ENCODE data around the gene SRSF5.
"Not testable (repeated sequence)": the region's sequence is repeated elsewhere in the genome, so short reads cannot be mapped to it uniquely, and the experiment has no call there.

DNA sequence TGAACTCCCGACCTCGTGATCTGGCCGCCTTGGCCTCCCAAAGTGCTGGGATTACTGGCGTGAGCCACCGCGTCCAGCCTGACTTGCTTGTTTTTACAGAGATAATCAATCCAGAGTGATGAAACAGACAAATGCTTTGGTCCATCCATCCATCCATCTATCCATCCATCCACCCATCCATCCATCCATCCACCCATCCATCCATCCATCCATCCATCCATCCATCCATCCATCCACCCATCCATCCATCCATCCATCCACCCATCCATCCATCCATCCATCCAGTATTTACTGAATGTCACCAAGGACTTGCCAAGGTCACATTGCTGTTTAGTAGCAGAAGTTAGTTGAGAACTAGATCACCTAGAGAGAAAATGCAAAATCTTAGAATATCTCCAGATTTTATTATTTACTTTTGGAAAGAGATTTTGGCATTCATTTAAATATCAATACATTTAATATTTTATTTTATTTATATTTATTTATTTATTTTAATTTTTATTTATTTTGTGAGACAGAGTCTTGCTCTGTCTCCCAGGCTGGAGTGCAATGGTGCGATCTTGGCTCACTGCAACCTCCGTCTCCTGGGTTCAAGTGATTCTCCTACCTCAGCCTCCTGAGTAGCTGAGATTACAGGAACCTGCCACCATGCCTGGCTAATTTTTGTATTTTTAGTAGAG is 34.9 kb upstream of the SRSF5 start:
- TF ChIP-seq, protein P1, sequence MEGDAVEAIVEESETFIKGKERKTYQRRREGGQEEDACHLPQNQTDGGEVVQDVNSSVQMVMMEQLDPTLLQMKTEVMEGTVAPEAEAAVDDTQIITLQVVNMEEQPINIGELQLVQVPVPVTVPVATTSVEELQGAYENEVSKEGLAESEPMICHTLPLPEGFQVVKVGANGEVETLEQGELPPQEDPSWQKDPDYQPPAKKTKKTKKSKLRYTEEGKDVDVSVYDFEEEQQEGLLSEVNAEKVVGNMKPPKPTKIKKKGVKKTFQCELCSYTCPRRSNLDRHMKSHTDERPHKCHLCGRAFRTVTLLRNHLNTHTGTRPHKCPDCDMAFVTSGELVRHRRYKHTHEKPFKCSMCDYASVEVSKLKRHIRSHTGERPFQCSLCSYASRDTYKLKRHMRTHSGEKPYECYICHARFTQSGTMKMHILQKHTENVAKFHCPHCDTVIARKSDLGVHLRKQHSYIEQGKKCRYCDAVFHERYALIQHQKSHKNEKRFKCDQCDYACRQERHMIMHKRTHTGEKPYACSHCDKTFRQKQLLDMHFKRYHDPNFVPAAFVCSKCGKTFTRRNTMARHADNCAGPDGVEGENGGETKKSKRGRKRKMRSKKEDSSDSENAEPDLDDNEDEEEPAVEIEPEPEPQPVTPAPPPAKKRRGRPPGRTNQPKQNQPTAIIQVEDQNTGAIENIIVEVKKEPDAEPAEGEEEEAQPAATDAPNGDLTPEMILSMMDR (IDR thresholded peaks at IDR 0.05 in 4 of 5, conservative IDR thresholded peaks at IDR 0.05 in 1 of 5): not testable (repeated sequence)
- not testable (repeated sequence) for TF ChIP-seq POLR2A (IDR thresholded peaks at IDR 0.05)

All from gastrocnemius medialis (tissue), 4 donors.